ENCODE measurements around the gene ACBD4.

The ACBD4 gene

GRCh38 chr17:45115871-45116270 lies 19.6 kb upstream of the ACBD4 start:
- no peak overlapping the region for H3K4me3 ChIP-seq (IDR thresholded peaks at IDR 0.05; ENCODE audit: insufficient read depth, low read depth, low read length)
- H3K4me2 ChIP-seq: no peak overlapping the region
- H3K79me2 ChIP-seq (ENCODE audit: insufficient read depth, low read depth): no peaks in the 10 kb centered on the region
- H4K20me1 ChIP-seq (ENCODE audit: insufficient read depth): no peaks in the 10 kb centered on the region
- no peaks in the 10 kb centered on the region for H3K27me3 ChIP-seq (ENCODE audit: insufficient read depth, low read depth)
- H3K9ac ChIP-seq: no peak overlapping the region
- no peaks in the 10 kb centered on the region for H3K4me1 ChIP-seq (ENCODE audit: low read depth, poor library complexity, severe bottlenecking)
- no peak overlapping the region for H2AFZ ChIP-seq (ENCODE audit: low read depth)
- no peaks in the 10 kb centered on the region for H3K36me3 ChIP-seq (ENCODE audit: insufficient read depth)
- no peak overlapping the region for H3K27ac ChIP-seq
- TF ChIP-seq, protein P1, sequence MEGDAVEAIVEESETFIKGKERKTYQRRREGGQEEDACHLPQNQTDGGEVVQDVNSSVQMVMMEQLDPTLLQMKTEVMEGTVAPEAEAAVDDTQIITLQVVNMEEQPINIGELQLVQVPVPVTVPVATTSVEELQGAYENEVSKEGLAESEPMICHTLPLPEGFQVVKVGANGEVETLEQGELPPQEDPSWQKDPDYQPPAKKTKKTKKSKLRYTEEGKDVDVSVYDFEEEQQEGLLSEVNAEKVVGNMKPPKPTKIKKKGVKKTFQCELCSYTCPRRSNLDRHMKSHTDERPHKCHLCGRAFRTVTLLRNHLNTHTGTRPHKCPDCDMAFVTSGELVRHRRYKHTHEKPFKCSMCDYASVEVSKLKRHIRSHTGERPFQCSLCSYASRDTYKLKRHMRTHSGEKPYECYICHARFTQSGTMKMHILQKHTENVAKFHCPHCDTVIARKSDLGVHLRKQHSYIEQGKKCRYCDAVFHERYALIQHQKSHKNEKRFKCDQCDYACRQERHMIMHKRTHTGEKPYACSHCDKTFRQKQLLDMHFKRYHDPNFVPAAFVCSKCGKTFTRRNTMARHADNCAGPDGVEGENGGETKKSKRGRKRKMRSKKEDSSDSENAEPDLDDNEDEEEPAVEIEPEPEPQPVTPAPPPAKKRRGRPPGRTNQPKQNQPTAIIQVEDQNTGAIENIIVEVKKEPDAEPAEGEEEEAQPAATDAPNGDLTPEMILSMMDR (conservative IDR thresholded peaks at IDR 0.05; ENCODE audit: low read depth, low read length): no peak

- Histone ChIP-seq H3K4me2 (no peak overlapping the region), H3K9ac (no peak overlapping the region), H3K4me3 (IDR thresholded peaks at IDR 0.05; ENCODE audit: insufficient read depth, low read depth, low read length) (no peak overlapping the region), H2AFZ (ENCODE audit: low read depth) (no peak overlapping the region), H3K4me1 (ENCODE audit: low read depth, poor library complexity, severe bottlenecking) (no peaks in the 10 kb centered on the region), H3K27me3 (ENCODE audit: insufficient read depth, low read depth) (no peaks in the 10 kb centered on the region), H4K20me1 (ENCODE audit: insufficient read depth) (no peaks in the 10 kb centered on the region), H3K36me3 (ENCODE audit: insufficient read depth) (no peaks in the 10 kb centered on the region), H3K27ac (no peak overlapping the region), H3K79me2 (ENCODE audit: insufficient read depth, low read depth) (no peaks in the 10 kb centered on the region)
- TF ChIP-seq, protein P1 (conservative IDR thresholded peaks at IDR 0.05; ENCODE audit: low read depth, low read length): no peak
Observed at GRCh38 chr17:45116434-45117016, 19.0 kb upstream of the ACBD4 start.

DNA sequence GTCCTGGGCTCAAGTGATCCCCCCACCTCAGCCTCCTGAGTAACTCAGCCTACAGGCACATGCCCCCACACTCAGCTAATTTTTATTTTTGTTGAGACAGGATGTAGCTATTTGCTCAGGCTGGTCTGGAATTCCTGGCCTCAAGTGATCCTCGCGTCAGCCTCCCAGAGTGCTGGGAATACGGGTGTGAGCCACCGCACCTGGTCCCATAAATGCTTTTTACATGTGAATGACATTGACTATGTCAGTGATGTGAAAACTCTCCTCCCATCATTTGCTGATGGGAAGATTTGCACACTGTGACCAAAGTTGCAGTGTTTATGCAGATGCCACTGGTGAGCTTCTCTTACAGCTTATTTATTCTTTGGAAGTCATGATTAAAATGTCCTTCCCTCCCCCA lies 18.2 kb upstream of the ACBD4 start:
- TF ChIP-seq, protein P1 (conservative IDR thresholded peaks at IDR 0.05; ENCODE audit: low read depth, low read length): no peak
- Histone ChIP-seq H3K79me2 (ENCODE audit: insufficient read depth, low read depth) (no peaks in the 10 kb centered on the region), H3K36me3 (ENCODE audit: insufficient read depth) (no peaks in the 10 kb centered on the region), H3K4me1 (ENCODE audit: low read depth, poor library complexity, severe bottlenecking) (no peaks in the 10 kb centered on the region), H3K27me3 (ENCODE audit: insufficient read depth, low read depth) (no peaks in the 10 kb centered on the region), H4K20me1 (ENCODE audit: insufficient read depth) (no peaks in the 10 kb centered on the region), H3K4me2 (no peak overlapping the region), H3K9ac (no peak overlapping the region), H2AFZ (ENCODE audit: low read depth) (no peak overlapping the region), H3K4me3 (IDR thresholded peaks at IDR 0.05; ENCODE audit: insufficient read depth, low read depth, low read length) (no peak overlapping the region), H3K27ac (no peak overlapping the region)

DNA sequence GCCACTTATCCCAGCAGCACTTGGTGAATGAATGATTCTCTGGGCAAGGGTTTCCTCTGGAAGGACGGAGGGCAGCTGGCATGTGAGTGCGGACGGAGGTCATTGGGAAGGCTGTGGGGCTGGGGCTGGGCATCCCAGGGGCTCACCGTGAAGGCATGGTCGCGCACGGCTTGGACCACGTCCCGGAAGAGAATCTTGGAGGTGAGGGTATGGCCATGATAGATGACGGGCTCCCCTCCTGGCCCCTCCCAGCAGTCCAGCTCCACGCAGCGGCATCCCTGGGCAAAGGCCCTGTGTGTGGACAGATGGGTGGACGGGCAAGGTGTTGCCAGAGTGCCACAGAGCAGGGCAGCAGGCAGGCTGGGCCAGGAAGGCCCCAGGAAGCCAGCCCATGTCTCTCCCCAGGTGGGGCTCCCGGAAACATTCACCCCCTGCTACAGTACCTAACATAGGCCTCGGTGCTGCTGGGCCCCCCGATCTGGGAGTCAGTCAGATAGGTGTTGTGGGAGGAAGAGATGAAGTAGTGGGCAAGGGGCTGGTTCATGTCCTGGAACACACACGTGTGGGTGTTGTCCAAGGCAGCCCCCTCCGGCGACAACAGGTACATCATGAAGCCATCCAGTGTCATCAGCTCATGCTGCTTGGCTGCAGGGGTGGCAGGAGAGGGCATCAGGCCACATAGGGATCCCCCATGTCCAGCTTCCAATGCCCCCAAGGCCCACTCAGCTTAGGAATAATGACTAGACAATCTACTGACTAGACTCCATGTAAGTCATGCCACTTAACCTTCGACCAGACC lies 17.4 kb upstream of the ACBD4 start:
- Histone ChIP-seq H4K20me1 (ENCODE audit: insufficient read depth) (no peaks in the 10 kb centered on the region), H3K36me3 (ENCODE audit: insufficient read depth) (no peaks in the 10 kb centered on the region), H3K9ac (no peak overlapping the region), H3K27ac (no peak overlapping the region), H2AFZ (ENCODE audit: low read depth) (no peak overlapping the region), H3K4me2 (no peak overlapping the region), H3K27me3 (ENCODE audit: insufficient read depth, low read depth) (no peaks in the 10 kb centered on the region), H3K79me2 (ENCODE audit: insufficient read depth, low read depth) (no peaks in the 10 kb centered on the region), H3K4me1 (ENCODE audit: low read depth, poor library complexity, severe bottlenecking) (no peaks in the 10 kb centered on the region), H3K4me3 (IDR thresholded peaks at IDR 0.05; ENCODE audit: insufficient read depth, low read depth, low read length) (no peak overlapping the region)
- TF ChIP-seq, protein P1 (conservative IDR thresholded peaks at IDR 0.05; ENCODE audit: low read depth, low read length): no peak

Measured in KMS-11 (cell line).